Loucy (cell line): ENCODE measurements around the gene RGS5.

ENCODE experiments used
- EZH2phosphoT487 ChIP-seq: fragments of 200-600 bp; IDR thresholded peaks from 2 replicates; pipeline ENCODE4 v1.6.1; 2018; ENCODE audit warnings: antibody characterized with exemption, mild to moderate bottlenecking, moderate library complexity, borderline replicate concordance
- TF ChIP-seq, protein P1 (sequence below): fragments of 200-600 bp; sonication (generic); conservative IDR thresholded peaks from 2 replicates; pipeline ENCODE4 v1.5.1; 2014; ENCODE audit warnings: mild to moderate bottlenecking, antibody characterized with exemption, low read length

DNA sequence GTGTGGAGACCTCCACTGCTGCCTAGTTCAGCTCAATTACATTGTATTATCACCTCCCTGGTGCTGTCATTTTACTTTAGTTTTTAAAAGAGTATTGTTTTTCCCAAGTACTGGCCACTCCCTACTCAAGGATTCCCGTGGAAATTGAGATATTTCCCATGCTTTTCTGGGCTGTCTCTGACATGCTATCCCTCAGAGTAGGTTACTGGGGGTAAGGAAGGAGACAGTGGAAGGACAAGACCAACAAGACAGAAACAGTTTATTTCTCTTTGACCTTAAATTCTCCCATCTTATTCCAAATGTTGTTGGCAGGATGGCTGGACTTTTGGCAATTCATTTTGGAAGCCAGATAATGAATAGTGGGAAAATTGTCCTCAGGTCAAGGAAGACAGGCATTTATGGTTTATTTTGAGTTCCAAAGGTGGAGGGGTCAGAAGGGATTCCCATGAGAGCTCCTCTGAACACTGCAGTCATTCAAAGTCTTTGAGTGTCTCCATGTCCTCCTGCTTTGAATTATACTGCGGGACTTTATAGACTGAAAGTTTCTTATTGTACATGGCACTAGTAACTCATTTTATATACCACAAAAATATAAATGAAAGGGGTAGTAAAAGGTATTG, 20.3 kb downstream of the RGS5 start:
- TF ChIP-seq, protein P1, sequence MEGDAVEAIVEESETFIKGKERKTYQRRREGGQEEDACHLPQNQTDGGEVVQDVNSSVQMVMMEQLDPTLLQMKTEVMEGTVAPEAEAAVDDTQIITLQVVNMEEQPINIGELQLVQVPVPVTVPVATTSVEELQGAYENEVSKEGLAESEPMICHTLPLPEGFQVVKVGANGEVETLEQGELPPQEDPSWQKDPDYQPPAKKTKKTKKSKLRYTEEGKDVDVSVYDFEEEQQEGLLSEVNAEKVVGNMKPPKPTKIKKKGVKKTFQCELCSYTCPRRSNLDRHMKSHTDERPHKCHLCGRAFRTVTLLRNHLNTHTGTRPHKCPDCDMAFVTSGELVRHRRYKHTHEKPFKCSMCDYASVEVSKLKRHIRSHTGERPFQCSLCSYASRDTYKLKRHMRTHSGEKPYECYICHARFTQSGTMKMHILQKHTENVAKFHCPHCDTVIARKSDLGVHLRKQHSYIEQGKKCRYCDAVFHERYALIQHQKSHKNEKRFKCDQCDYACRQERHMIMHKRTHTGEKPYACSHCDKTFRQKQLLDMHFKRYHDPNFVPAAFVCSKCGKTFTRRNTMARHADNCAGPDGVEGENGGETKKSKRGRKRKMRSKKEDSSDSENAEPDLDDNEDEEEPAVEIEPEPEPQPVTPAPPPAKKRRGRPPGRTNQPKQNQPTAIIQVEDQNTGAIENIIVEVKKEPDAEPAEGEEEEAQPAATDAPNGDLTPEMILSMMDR, result no peak
- no peak for TF ChIP-seq EZH2phosphoT487
